Measurements from ENCODE around the gene HCN2. TPM values are rescaled to one million over a fixed set of nuclear protein-coding genes. Genes with fewer than 3 reads are reported as not detected.

HCN2 gene
- polyA plus RNA-seq, 1 donor from 2014 or later, result 4.7 TPM

DNA sequence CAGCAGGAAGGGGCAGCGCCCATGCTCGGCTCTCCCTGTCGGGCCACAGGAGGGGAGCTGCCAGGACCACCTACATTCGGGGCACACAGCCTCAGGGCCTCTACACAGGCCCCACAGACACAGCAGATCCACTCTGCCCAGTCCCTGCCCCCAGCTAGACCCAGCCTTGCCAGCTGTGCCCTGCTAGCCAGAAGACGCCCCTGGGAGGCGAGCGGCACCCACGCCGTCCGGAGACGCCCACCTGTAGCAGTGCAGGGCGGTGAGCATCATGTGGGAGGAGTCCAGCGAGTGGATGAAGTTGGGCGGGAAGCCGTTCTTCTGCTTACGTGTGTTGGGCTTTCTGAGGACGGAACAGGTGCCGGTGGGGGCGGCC, 28.6 kb downstream of the HCN2 start:
- Histone ChIP-seq H3K9me3 (ENCODE audit: low read length) (no peaks in the 10 kb centered on the region), H2AFZ (ENCODE audit: low read depth, low read length) (no peak overlapping the region), H4K20me1 (ENCODE audit: insufficient read depth) (no peaks in the 10 kb centered on the region), H3K79me2 (replicated peaks; ENCODE audit: insufficient read depth, low read length) (no peaks in the 10 kb centered on the region), H3K27me3 (ENCODE audit: insufficient read depth, low read depth, low read length) (no peaks in the 10 kb centered on the region), H3K4me2 (ENCODE audit: low read length) (no peak overlapping the region), H3K36me3 (ENCODE audit: insufficient read depth, low read length) (no peaks in the 10 kb centered on the region), H3K27ac (ENCODE audit: low read length) (no peak overlapping the region), H3K4me3 (ENCODE audit: low read length) (no peak overlapping the region), H3K9me2 (ENCODE audit: insufficient read depth, low read length) (no peaks in the 10 kb centered on the region), H3K9ac (ENCODE audit: low read length) (no peak overlapping the region), H3F3A (ENCODE audit: insufficient read depth, low read length, poor library complexity, severe bottlenecking) (no peaks in the 10 kb centered on the region)
- no peak for TF ChIP-seq TAF1 (IDR thresholded peaks at IDR 0.05; ENCODE audit: low read depth)
- no peak for TF ChIP-seq EP300 (conservative IDR thresholded peaks at IDR 0.05; ENCODE audit: poor library complexity, severe bottlenecking)
- no peak for TF ChIP-seq MXI1 (conservative IDR thresholded peaks at IDR 0.05; ENCODE audit: poor library complexity, severe bottlenecking)

DNA sequence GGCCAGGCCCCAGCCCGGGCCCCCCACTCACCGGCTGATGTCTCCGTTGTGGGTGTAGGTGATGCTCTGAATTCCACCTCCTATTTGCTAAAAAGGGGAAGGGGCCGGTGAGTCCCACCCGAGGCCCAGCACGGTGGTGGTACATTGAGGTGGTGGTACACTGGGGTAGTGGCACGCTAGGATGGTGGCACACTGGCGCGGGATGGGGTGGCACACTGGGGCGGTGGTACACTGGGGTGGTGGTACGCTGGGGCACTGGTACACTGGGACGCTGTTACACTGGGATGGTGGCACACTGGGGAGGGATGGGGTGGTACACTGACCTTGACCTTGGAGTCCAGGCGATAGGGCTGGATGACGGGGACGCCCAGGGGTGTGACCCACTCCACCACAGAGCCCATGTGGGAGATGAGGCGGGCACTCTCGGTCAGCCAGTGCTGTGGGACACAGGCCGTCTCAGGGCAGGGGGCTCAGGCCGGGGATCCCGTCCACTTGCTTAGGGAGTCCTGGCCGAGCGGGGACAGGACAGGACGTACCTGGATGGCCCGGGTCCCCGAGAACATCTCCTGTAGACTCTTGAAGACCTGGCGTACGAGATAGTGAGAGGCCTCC, 29.1 kb downstream of the HCN2 start:
- no peaks in the 10 kb centered on the region for H3K9me3 ChIP-seq (ENCODE audit: low read length)
- no peaks in the 10 kb centered on the region for H3K79me2 ChIP-seq (replicated peaks; ENCODE audit: insufficient read depth, low read length)
- H3K9ac ChIP-seq (ENCODE audit: low read length), result no peak overlapping the region
- no peaks in the 10 kb centered on the region for H3K36me3 ChIP-seq (ENCODE audit: insufficient read depth, low read length)
- H3K27ac ChIP-seq (ENCODE audit: low read length), result no peak overlapping the region
- H4K20me1 ChIP-seq (ENCODE audit: insufficient read depth), result no peaks in the 10 kb centered on the region
- H3K4me2 ChIP-seq (ENCODE audit: low read length), result no peak overlapping the region
- H3K27me3 ChIP-seq (ENCODE audit: insufficient read depth, low read depth, low read length), result no peaks in the 10 kb centered on the region
- H3K4me3 ChIP-seq (ENCODE audit: low read length), result no peak overlapping the region
- TF ChIP-seq SMC3 (conservative IDR thresholded peaks at IDR 0.05; ENCODE audit: poor library complexity) (no peak), RAD21 (conservative IDR thresholded peaks at IDR 0.05) (no peak), TAF1 (IDR thresholded peaks at IDR 0.05; ENCODE audit: low read depth) (no peak), POLR2AphosphoS5 (IDR thresholded peaks at IDR 0.05) (no peak), MXI1 (conservative IDR thresholded peaks at IDR 0.05; ENCODE audit: poor library complexity, severe bottlenecking) (no peak)
- TF ChIP-seq, protein P1, sequence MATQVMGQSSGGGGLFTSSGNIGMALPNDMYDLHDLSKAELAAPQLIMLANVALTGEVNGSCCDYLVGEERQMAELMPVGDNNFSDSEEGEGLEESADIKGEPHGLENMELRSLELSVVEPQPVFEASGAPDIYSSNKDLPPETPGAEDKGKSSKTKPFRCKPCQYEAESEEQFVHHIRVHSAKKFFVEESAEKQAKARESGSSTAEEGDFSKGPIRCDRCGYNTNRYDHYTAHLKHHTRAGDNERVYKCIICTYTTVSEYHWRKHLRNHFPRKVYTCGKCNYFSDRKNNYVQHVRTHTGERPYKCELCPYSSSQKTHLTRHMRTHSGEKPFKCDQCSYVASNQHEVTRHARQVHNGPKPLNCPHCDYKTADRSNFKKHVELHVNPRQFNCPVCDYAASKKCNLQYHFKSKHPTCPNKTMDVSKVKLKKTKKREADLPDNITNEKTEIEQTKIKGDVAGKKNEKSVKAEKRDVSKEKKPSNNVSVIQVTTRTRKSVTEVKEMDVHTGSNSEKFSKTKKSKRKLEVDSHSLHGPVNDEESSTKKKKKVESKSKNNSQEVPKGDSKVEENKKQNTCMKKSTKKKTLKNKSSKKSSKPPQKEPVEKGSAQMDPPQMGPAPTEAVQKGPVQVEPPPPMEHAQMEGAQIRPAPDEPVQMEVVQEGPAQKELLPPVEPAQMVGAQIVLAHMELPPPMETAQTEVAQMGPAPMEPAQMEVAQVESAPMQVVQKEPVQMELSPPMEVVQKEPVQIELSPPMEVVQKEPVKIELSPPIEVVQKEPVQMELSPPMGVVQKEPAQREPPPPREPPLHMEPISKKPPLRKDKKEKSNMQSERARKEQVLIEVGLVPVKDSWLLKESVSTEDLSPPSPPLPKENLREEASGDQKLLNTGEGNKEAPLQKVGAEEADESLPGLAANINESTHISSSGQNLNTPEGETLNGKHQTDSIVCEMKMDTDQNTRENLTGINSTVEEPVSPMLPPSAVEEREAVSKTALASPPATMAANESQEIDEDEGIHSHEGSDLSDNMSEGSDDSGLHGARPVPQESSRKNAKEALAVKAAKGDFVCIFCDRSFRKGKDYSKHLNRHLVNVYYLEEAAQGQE (IDR thresholded peaks at IDR 0.05; ENCODE audit: borderline replicate concordance), result no peak
- TF ChIP-seq, protein P2, sequence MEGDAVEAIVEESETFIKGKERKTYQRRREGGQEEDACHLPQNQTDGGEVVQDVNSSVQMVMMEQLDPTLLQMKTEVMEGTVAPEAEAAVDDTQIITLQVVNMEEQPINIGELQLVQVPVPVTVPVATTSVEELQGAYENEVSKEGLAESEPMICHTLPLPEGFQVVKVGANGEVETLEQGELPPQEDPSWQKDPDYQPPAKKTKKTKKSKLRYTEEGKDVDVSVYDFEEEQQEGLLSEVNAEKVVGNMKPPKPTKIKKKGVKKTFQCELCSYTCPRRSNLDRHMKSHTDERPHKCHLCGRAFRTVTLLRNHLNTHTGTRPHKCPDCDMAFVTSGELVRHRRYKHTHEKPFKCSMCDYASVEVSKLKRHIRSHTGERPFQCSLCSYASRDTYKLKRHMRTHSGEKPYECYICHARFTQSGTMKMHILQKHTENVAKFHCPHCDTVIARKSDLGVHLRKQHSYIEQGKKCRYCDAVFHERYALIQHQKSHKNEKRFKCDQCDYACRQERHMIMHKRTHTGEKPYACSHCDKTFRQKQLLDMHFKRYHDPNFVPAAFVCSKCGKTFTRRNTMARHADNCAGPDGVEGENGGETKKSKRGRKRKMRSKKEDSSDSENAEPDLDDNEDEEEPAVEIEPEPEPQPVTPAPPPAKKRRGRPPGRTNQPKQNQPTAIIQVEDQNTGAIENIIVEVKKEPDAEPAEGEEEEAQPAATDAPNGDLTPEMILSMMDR (IDR thresholded peaks at IDR 0.05; ENCODE audit: poor library complexity, severe bottlenecking), result no peak
- no peaks in the 10 kb centered on the region for H3K9me2 ChIP-seq (ENCODE audit: insufficient read depth, low read length)
- no peaks in the 10 kb centered on the region for H3F3A ChIP-seq (ENCODE audit: insufficient read depth, low read length, poor library complexity, severe bottlenecking)
- no peak overlapping the region for H2AFZ ChIP-seq (ENCODE audit: low read depth, low read length)

Measured in neural cell (in vitro differentiated cells).